ENCODE data around the gene ROS1.

Gene ROS1

DNA sequence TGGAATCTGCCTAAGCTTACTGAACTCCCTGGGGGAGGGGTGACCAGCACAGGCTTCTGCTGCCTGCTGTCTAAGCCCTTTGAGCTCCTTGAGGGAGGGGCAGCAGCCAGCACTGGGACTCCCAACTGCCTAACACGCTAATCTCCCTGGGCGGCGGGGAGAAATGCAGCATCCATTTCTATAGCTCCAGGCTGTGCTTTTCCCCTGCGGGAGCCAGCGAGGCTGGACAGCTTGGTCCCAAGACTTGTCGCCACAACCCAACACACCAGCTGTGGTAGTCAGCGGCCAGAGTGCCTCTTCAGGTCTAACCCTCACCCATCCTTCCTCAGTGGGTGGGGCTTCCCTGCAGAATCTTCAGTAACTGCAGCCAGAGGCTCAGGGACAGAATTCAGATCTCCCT lies 95.8 kb downstream of the ROS1 start:
- H3K4me3 ChIP-seq (ENCODE audit: low read length): no peak overlapping the region
- no peak for TF ChIP-seq ZNF274 (IDR thresholded peaks at IDR 0.05; ENCODE audit: low read depth, low read length)

DNA sequence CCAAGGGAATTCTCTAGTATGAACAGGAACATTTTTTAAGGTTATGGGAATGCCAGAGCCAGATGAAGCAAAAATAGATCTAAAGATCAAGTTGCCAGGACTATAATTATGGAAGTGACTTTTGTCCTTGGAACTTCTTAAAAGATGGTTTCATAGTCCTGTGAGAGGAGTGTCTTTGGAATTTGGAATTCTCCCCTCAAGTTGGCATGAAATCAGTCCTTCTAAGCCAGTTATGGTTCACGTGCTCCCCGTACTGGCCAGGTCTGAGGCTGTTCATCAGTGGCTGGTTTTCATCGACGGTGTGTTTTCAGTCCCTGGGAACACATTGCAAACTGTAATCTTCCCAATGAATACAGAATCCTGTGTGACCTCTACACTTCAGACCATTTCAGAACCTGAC lies 97.2 kb downstream of the ROS1 start:
- no peak for TF ChIP-seq ZNF274 (IDR thresholded peaks at IDR 0.05; ENCODE audit: low read depth, low read length)
- no peak overlapping the region for H3K4me3 ChIP-seq (ENCODE audit: low read length)

DNA sequence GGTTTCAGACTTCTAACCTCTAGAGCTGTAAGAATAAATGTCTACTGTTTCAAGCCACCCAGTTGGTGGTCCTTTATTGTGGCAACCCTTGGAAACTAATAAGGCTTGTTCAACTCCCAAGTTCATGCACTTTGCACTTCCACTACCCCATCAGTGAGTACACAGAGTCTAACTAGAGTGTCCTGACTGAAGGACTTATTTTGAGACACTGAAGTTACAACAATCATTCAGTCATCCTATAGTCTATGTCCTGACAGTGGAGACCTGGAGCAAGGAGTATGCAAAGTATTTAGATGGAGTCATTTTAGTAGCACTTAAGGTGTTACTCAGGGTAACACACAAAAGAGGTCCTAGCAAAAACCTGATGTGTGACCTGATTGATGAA lies 97.7 kb downstream of the ROS1 start:
- H3K4me3 ChIP-seq (ENCODE audit: low read length): no peak overlapping the region
- TF ChIP-seq ZNF274 (IDR thresholded peaks at IDR 0.05; ENCODE audit: low read depth, low read length): no peak

DNA sequence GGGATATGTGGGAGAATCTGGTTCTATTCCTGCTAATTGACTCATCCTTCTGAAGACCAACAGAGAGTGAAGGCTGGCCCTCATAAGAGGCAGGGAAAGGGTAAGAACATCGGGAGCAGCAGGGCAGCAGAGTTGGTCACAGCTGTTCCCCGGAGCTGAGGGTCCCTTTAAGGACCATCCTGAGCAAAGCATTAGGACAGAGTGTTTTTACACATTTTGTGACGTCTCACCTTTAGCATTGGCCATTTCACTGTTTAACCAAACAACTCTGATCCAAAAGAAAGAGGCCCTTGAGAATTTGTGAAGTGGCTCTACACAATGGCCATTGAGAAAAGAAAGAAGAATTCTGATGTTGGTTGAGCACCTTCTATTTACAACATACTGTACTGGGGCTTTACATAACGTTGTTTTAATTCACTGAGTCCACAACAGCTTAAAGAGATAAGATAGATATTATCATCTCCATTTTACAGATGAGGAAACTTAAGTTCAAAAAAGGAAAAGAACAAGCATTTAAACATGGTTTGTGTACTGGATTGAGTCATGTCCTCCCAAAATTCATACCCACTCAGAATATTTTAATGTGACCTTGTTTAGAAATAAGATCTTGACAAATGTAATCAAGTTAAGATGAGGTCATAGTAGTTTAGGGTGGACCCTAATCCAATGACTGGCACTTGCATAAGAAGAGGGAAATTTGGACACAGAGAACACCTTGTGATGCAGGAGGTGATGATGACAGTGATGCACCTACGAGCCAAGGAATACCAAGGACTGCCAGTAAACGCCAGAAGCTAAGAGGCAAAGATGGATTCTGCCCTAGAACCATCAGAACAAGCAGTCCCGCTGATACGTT lies 98.4 kb downstream of the ROS1 start:
- H3K4me3 ChIP-seq (ENCODE audit: low read length): no peak overlapping the region
- TF ChIP-seq ZNF274 (IDR thresholded peaks at IDR 0.05; ENCODE audit: low read depth, low read length): no peak

DNA sequence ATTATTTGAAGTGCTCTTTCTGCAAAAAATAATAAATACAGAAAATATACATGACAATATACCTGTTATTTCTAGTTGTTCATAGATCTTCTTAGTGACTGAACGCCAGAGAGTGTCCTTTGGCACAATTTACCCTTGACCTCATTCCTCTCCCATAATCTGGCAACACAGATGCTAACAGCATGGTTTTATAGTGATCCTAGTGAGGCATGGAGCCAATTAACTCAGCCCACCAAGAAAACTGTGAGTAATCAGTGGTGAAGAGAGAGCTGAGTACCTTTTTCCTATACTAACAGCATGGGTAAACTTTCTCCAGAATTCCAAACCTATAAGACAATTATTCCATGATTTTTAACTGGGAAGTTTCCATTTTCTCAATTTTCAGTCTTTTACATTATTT lies 99.3 kb downstream of the ROS1 start:
- no peak overlapping the region for H3K4me3 ChIP-seq (ENCODE audit: low read length)
- no peak for TF ChIP-seq ZNF274 (IDR thresholded peaks at IDR 0.05; ENCODE audit: low read depth, low read length)

DNA sequence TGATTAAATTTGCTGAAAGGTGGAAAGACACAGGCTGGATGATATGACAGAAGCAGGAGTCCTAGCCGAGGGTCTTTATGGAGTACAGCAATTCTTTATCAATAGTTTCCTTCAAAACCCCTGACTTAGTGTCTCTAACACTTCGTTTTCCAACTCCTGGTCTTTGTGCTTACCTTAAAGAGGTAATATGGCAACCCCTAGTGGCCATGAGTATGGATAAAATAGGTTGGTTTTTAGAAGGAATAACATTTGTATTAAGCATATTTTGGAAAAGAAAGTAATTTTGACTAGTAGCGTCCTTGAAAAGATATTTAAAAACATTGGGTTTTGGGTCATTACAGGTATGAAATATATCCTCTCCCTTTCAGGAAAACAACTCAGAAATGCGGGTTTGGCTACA lies 108.5 kb downstream of the ROS1 start:
- no peak for TF ChIP-seq ZNF274 (IDR thresholded peaks at IDR 0.05; ENCODE audit: low read depth, low read length)
- no peak overlapping the region for H3K4me3 ChIP-seq (ENCODE audit: low read length)

DNA sequence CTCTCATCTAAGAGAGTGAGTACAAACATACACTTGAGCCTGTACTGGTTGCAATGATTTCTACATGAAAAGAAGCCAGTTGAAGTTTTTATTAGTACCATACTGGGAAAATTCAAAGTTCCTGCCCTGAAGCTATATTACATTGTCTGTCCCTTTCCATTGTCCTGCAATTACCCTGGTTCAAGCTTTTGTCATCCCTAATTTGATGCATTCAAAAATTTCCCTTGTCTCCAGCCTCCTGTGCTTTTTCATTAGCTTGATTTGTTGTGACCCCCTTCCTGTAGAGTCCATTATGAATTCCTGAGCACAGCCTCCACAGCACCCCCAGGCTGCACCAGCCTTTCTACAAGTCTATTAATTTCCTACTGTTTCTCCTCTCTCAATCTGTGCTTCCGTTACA lies 114.0 kb downstream of the ROS1 start:
- H3K4me3 ChIP-seq (ENCODE audit: low read length): no peak overlapping the region
- TF ChIP-seq ZNF274 (IDR thresholded peaks at IDR 0.05; ENCODE audit: low read depth, low read length): no peak

DNA sequence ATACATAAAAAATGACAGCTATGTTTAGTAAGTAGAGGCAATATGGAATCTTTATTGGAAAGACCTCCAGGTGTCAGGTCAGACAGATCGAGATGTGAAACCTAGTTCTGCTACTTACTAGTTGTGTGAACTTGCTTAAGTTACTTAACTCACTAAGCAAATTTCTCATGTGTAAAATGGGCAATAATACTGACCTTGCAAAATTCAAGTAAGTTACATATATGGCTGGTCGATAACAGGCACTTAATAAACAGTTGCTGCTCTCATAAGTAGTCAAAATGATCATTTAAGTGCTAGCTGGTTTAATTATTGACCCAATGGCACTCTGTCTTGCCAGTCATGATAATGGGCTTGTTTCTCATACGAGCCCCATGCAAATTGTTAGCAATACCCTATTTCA lies 114.4 kb downstream of the ROS1 start:
- TF ChIP-seq ZNF274 (IDR thresholded peaks at IDR 0.05; ENCODE audit: low read depth, low read length): no peak
- no peak overlapping the region for H3K4me3 ChIP-seq (ENCODE audit: low read length)

DNA sequence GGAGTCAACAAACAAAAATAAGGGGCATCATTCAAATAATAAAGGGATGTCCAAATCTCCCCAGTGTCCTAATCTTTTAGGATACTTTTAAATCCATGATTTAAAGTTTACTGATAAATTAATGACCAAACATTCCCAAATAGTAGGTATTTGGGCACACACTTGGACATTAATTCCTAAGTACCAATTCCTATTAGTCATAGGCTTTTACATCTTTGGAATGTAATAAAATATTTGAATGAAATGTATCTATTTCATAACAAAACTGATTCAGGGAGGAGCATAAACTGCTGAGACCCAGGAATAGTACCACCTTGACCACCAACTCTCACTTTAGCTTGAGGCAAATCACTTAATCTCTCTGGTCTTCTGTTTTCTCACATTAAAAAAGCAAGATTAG lies 116.1 kb downstream of the ROS1 start:
- no peak overlapping the region for H3K4me3 ChIP-seq (ENCODE audit: low read length)
- TF ChIP-seq ZNF274 (IDR thresholded peaks at IDR 0.05; ENCODE audit: low read depth, low read length): no peak

DNA sequence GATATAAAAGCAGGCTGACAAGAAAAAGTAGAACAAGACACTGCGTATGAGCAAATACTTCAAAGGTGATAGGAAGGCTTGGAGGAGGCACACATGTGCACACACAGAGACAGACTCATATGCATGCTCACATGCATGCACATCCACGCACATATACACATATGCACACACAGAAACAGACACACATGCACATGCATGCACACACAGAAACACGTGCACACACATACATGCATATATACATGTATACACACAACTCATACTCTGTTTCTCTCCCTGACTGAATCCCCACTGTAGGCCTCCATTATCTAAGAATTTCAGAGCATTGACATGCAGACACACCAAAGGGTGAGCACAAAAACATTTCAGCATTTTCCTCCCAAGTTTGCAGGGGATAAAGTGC lies 116.7 kb downstream of the ROS1 start:
- H3K4me3 ChIP-seq (ENCODE audit: low read length): no peak overlapping the region
- no peak for TF ChIP-seq ZNF274 (IDR thresholded peaks at IDR 0.05; ENCODE audit: low read depth, low read length)

DNA sequence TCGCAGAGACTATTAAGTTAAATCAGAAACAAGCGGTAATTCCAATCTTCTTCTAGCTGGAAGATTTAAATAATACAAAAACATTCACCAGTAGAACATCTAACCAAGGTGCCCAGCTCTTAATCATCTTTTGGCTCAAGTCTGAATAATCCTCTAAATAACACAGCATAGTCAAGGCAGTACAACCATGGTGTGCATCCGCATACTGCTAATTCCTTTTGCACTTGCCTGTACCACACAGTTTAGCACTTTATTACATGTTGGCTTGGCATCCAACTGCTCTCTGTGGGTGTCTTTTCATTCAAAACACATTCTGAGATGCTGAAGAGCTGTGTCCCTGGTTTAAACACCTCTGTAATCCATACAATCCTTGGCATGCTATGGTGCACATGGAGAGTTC lies 118.1 kb downstream of the ROS1 start:
- H3K4me3 ChIP-seq (ENCODE audit: low read length): no peak overlapping the region
- no peak for TF ChIP-seq ZNF274 (IDR thresholded peaks at IDR 0.05; ENCODE audit: low read depth, low read length)

DNA sequence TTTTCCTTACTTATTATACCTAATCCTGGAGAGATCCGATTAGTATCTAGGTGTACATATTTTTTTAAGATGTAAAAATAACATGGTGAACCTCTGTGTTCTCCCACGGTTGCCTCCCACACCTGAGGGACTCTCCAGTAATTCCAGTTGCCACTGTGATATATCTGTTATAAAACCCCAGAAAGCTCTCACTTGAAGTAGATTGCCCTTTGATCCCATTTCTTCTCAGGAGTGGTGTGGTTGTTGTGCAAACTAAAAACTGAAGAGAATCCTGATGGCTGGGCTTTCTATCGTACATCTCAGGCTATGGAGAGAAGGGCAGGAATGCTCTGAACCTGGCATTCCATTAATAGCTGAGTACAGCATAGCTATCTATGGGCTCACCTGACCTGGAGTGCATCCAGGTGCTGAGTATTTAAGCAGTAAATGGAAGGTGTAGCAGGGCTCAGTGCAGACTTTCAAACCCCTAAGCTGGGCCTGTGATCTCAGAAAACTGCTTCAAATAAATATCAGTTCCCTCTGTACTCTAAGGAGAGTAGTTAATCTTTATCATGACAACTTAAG lies 119.4 kb downstream of the ROS1 start:
- no peak overlapping the region for H3K4me3 ChIP-seq (ENCODE audit: low read length)
- TF ChIP-seq ZNF274 (IDR thresholded peaks at IDR 0.05; ENCODE audit: low read depth, low read length): no peak

DNA sequence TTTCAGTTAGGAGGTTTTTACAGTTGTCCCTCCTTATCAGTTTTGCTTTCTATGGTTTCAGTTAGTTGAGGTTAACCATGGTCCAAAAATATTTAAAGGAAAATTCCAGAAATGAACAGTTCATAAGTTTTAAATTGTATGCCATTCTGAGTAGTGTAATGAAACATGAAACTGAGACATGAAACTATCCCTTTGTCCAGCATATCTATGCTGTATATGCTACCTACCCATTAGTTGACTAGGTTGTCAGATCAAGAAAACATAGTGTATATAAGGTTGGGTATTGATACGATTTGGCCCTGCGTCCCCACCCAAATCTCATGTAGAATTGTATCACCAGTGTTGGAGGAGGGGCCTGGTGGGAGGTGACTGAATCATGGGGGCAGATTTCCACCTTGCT lies 121.3 kb downstream of the ROS1 start:
- no peak for TF ChIP-seq ZNF274 (IDR thresholded peaks at IDR 0.05; ENCODE audit: low read depth, low read length)
- H3K4me3 ChIP-seq (ENCODE audit: low read length): no peak overlapping the region

DNA sequence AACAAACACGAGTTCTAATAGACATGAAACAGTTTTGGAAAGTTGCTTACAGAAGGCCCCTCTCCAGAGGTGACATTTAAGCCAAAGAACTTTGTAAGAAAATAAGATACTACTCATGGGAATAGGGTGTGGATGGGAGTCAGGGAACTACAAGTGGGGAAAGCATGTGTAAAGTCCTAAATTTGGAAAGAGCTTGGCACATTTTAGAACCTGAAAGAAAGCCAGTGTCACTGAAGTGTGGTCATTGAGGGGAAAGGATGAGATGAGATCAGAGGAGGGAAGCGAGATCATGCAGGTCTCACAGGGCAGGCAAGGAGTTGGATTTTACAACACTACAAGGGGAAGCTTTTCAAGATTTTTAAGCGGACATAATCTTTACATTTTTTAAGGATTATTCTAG lies 122.4 kb downstream of the ROS1 start:
- H3K4me3 ChIP-seq (ENCODE audit: low read length): no peak overlapping the region
- TF ChIP-seq ZNF274 (IDR thresholded peaks at IDR 0.05; ENCODE audit: low read depth, low read length): no peak

DNA sequence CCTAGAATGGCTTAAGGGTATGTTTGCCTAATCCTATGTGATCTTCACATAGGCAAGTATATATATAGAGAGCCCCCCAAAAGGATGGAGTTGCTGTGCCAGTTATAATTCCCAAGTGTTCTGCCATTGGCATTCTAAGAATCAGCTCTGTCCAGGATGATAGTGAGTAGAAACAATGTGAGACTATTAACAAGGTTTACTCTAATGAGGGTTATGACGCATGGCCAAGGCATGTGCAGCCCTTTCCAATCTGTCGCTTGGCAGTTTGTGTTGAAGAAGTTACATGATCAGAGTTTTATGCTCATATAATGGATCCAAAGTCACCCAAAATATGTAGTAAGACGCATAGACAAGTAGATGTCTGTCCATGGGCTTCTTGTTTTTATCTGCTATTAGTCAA lies 126.8 kb downstream of the ROS1 start:
- no peak for TF ChIP-seq ZNF274 (IDR thresholded peaks at IDR 0.05; ENCODE audit: low read depth, low read length)
- no peak overlapping the region for H3K4me3 ChIP-seq (ENCODE audit: low read length)
